ENCODE data around the gene SCAF4.

Gene SCAF4

DNA sequence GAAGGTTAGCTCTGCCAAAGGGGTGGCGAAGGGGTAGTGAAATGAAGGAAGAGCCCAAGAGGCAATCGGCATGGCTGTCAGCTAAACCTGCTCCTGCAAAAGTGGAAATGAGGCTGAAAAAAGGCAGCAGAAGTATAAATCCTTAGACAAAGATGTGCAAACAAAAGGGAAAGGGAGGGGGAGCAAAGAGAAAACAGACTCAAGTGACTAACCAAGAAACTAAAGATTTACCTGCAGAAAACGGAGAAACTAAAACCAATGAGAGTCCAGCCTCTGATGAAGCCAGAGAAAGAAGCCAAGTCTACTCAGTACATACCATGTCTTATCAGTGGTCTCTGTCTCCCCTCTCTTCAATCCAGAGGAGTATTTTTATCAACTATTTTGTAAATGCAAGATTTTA lies 25.4 kb downstream of the SCAF4 start:
- H3K4me1 Mint-ChIP-seq, result peaks cover 54% of the 10 kb centered on the region
- DNase-seq (no peak), ATAC-seq (no peak)
- H3K4me3 Mint-ChIP-seq, result no peak overlapping the region
- H3K27me3 Mint-ChIP-seq, result no peaks in the 10 kb centered on the region
- H3K9me3 Mint-ChIP-seq, result no peaks in the 10 kb centered on the region
- peak overlapping the region in 1 of 2 donors; percentile 13 for H3K27ac Mint-ChIP-seq

DNA sequence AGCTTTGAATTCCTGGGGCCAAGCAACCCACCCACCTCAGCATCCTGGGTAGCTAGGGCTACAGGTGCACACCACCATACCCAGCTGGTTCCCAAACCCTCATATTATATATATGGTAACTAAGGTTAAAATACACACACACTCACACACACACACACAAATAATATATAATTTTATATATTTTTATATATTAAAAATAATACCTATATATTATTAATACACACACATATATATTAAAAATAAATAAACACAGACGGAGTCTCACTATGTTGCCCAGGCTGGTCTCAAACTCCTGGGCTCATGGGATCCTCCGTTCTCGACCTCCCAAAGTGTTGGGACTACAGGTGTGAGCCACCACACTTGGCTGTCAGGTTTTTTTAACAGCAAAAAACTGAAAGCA lies 31.9 kb downstream of the SCAF4 start:
- H3K27me3 Mint-ChIP-seq, result no peaks in the 10 kb centered on the region
- ATAC-seq (no peak), DNase-seq (no peak)
- no peaks in the 10 kb centered on the region for H3K9me3 Mint-ChIP-seq
- H3K4me3 Mint-ChIP-seq, result no peak overlapping the region
- peaks cover 5% of the 10 kb centered on the region for H3K4me1 Mint-ChIP-seq
- no peak overlapping the region for H3K27ac Mint-ChIP-seq

DNA sequence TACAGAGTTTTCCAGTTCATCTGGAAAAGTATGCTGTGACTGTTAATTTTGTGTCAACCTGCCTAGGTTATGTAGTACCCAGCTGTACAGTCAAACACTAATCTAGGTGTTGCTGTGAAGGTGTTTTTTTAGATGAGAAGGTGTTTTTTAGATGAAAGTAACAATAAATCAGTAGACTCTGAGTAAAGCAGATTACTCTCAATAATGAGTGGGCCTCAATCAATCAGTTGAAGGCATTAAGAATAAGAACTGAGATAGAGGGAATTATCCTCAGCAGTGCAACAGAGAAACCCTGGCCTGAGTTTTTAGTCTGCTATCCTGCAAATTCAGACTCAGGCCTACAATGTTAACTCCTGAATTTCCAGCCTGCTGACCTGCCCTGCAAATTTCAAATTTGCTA lies 33.5 kb downstream of the SCAF4 start:
- no peaks in the 10 kb centered on the region for H3K9me3 Mint-ChIP-seq
- no peak for ATAC-seq
- DNase-seq, result no peak
- no peak overlapping the region for H3K4me3 Mint-ChIP-seq
- no peak overlapping the region for H3K27ac Mint-ChIP-seq
- no peaks in the 10 kb centered on the region for H3K27me3 Mint-ChIP-seq
- no peaks in the 10 kb centered on the region for H3K4me1 Mint-ChIP-seq

DNA sequence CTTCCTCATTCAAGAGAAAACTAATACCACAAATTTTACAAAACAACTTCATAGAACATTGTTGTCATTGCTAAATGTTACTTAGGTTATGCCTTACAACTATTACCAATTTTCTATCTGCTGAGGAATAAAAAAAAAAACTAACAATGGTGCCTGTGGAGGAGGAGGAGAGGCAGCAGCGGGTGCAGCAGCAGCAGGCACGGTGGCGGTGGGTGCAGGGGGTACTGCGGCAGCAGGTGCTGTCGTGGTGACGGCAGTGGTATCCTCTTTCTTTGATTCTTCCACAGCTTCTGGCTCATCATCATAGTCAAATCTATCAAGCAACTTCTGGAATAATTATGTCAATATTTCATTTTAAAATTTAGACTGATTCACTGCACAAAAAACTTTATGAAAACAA lies 35.5 kb downstream of the SCAF4 start:
- DNase-seq, result no peak
- Mint-ChIP-seq H3K4me1 (no peaks in the 10 kb centered on the region), H3K27ac (peak overlapping the region in 1 of 2 donors; percentile 57), H3K27me3 (no peaks in the 10 kb centered on the region), H3K9me3 (no peaks in the 10 kb centered on the region), H3K4me3 (no peak overlapping the region)
- no peak for ATAC-seq

DNA sequence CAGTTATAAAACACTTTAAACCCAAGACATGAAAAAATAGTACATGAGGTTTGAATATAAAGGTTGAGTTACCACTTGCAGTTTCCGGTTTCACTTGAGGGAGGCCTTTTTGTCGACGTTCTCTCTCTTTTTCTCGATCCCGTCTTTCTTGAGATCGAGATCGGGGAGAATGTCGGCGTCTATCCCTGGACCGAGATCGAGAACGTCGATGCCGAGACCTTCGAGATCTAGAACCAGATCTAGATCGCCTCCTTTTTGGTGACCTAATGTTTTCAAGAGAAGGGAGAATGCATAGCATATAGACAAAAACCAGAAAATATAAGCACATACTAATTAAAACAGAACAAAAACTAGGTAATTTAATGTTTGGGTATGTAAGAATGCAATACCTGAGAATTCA lies 38.7 kb downstream of the SCAF4 start:
- H3K27ac Mint-ChIP-seq, result peak overlapping the region in 1 of 2 donors; percentile 54
- H3K4me3 Mint-ChIP-seq, result no peak overlapping the region
- H3K9me3 Mint-ChIP-seq, result no peaks in the 10 kb centered on the region

DNA sequence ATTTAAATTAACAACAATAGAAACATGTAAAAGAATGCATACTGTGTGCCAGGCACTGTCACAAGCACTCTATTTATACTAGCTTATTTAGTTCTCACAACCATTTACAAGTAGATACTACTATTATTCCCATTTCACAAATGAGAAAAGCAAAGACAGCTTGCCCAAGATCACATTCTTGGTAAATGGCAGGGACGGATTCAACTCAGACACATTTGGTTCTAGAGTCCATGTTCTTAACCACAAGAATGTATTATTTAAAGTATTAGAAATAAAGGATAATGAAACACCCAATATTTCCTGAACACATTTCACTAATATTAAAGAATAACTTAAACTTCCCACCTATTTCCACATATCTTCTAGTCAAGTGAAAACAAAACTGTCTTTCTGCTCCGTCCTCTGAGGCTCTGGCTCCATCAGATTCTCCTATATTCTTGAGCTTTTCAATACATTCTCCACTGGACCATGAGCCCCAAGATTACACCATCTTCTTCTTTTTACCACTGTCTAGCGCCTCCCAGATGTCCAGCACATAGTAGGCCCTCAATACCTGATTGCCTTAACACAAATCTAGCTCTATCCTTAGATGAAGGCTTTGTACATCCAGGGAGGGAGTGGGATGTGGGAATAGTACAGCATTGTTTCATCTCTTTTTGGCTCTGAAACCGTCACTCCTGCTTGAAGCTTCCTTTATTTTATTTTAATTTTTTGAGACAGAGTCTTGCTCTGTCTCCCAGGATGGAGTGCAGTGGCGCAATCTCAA lies 43.1 kb downstream of the SCAF4 start:
- Mint-ChIP-seq H3K27ac (no peak overlapping the region), H3K9me3 (no peaks in the 10 kb centered on the region), H3K4me3 (no peak overlapping the region), H3K27me3 (no peaks in the 10 kb centered on the region), H3K4me1 (no peaks in the 10 kb centered on the region)
- no peak for ATAC-seq
- no peak for DNase-seq

More for the DNA sequence above, 38.7 kb downstream of the SCAF4 start:
- no peaks in the 10 kb centered on the region for H3K4me1 Mint-ChIP-seq
- no peak for ATAC-seq
- H3K27me3 Mint-ChIP-seq, result no peaks in the 10 kb centered on the region
- DNase-seq, result no peak

DNA sequence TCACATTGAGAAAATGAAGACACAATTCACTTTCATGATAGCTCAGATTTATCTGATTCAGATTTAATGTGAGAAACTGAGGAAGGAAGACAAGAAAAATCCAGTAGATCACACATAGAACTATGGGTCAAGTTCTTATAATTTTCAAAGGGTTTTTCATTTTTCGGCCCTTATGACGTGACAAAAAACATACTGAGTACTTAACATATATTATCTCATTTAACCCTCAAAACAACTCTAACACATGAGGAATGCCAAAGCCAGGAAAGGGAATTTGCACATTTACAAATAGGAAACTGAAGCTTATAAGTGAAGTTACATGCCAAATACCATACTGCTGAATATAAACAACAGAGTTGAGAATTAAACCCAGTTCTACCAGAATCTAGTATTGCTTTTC lies 44.8 kb downstream of the SCAF4 start:
- DNase-seq, result no peak
- Mint-ChIP-seq H3K4me3 (no peak overlapping the region), H3K9me3 (no peaks in the 10 kb centered on the region), H3K27me3 (no peaks in the 10 kb centered on the region), H3K27ac (no peak overlapping the region), H3K4me1 (no peaks in the 10 kb centered on the region)
- ATAC-seq, result no peak

DNA sequence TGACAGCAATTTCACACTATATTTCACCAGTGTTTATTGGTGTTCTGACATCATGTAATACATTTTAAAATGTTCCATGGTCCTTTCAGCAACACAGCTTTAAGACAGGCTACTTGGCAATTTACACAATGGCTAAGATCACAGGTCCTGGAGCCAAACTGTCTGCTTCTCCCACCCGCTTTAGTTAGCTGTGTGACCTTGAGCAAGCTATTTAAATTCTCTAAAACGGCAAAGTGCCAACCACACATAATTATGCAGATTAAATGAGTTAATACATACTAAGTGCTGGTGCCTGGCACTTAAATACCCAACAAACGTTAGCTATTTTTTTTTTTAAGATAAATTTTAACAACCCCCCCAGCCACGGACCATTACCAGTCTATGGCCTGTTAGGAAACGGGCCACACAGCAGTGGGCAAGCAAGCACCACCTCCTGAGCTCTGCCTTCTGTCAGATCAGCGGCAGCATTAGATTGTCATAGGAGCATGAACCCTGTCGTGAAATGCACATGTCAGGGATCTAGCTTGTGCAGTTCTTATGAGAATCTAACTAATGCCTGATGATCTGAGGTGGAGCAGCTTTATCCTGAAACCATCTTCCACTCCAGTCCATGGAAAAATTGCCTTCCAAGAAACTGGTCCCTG lies 45.5 kb downstream of the SCAF4 start:
- no peak for ATAC-seq
- no peaks in the 10 kb centered on the region for H3K9me3 Mint-ChIP-seq

DNA sequence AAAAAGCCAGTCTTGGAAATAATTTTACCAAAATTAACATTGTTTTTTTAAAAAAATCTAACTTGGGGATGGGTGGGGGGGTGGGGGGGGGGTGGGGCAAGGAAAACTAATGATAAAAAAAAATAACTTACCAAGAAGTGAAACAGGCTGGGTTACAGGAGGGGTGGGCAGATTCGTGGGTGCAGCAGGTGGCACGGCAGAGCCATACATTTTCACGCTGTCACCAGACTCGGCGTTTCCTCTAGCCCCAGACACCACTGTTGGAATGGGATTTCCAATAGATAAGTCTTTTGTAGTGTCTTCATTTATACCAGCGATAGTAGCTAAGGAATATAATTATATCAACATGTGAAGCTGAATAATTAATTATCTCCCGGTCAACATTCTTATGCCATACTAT lies 47.0 kb downstream of the SCAF4 start:
- H3K4me3 Mint-ChIP-seq, result no peak overlapping the region
- no peak for DNase-seq
- no peaks in the 10 kb centered on the region for H3K9me3 Mint-ChIP-seq
- no peaks in the 10 kb centered on the region for H3K27me3 Mint-ChIP-seq
- ATAC-seq, result no peak
- no peak overlapping the region for H3K27ac Mint-ChIP-seq
- H3K4me1 Mint-ChIP-seq, result no peaks in the 10 kb centered on the region

More for the DNA sequence above, 45.5 kb downstream of the SCAF4 start:
- Mint-ChIP-seq H3K4me1 (no peaks in the 10 kb centered on the region), H3K4me3 (no peak overlapping the region), H3K27me3 (no peaks in the 10 kb centered on the region), H3K27ac (no peak overlapping the region)
- no peak for DNase-seq

DNA sequence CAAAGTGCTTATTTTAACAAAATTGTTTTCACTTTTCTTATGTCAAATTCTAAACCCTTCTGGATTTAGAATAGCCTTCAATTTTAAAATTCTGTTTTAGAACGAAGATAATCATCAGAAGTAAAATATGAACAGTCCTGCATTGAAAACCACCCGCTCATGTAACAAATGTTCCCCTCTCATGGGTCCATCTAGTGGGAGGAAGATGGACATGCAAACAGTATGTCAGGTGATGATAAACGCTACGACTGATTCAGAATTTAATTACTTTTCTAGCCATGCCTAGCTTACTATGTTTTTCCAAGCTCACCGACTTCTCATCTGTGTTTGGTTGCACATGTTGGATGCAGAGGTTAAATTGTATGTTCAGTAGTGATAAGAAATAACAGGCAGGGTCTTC lies 48.9 kb downstream of the SCAF4 start:
- DNase-seq (no peak), ATAC-seq (no peak)
- Mint-ChIP-seq H3K27me3 (no peaks in the 10 kb centered on the region), H3K27ac (no peak overlapping the region), H3K9me3 (no peaks in the 10 kb centered on the region), H3K4me1 (no peaks in the 10 kb centered on the region), H3K4me3 (no peak overlapping the region)

DNA sequence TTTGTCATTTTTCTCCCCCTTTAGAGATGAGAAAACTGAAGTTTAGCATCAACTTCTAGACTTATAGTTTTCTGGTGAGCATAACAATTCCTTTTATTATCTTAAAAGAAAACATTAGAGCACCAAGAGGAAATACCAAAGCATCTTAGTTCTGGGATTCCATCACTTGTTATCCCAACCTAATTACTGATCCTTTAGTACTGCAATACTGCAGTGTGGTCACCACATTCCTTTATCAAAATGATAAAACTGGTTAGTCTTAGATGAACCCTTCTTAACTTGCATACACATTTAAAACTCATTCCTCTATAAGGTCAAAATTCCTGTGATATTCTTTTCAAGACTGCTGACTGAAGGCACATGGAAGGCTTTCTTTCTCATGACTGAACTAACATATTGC lies 49.3 kb downstream of the SCAF4 start:
- DNase-seq (no peak), ATAC-seq (no peak)
- H3K27me3 Mint-ChIP-seq, result no peaks in the 10 kb centered on the region
- no peak overlapping the region for H3K27ac Mint-ChIP-seq
- no peak overlapping the region for H3K4me3 Mint-ChIP-seq
- H3K4me1 Mint-ChIP-seq, result no peaks in the 10 kb centered on the region
- no peaks in the 10 kb centered on the region for H3K9me3 Mint-ChIP-seq

DNA sequence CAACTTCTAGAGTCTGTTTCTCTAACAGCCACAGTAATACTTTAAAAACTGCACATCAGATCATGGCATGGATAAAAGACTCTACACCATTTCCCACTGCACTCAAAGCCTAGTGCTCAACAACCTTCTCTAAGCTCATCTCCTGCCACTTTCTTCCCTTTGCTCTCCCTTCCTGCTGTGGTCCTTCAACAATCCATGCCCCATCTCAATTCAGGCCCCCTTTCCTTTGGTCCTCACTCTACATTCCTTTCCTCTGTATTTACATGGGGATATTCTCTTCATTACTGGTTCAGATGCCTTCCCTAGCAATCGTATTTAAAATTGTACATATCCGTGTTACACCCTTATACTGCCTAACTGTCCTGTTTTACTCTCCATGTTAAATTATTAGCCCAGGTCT lies 53.4 kb downstream of the SCAF4 start:
- no peak overlapping the region for H3K27ac Mint-ChIP-seq
- H3K27me3 Mint-ChIP-seq, result no peaks in the 10 kb centered on the region
- H3K4me3 Mint-ChIP-seq, result no peak overlapping the region
- H3K9me3 Mint-ChIP-seq, result no peaks in the 10 kb centered on the region
- no peaks in the 10 kb centered on the region for H3K4me1 Mint-ChIP-seq
- ATAC-seq, result no peak
- no peak for DNase-seq

DNA sequence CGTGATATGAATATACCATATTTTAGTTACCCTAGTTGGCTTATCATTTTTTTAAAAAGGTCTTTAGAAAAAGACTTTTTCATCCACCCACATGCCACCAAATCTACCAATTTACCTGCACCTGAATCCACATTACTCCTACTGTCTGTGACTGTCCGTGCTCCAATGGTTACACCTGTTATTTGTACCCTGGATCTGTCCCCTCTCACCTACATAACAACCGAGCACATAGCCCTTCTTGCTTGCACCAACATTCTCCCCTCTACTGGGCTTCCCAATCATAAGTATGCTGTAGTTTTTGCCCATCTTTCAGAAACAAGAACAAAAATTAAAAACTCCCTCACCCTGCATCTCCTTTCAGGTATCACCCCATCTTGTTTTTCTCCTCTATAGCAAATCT lies 54.9 kb downstream of the SCAF4 start:
- ATAC-seq (no peak), DNase-seq (no peak)
- no peak overlapping the region for H3K27ac Mint-ChIP-seq
- H3K9me3 Mint-ChIP-seq, result no peaks in the 10 kb centered on the region
- no peaks in the 10 kb centered on the region for H3K27me3 Mint-ChIP-seq
- no peak overlapping the region for H3K4me3 Mint-ChIP-seq
- H3K4me1 Mint-ChIP-seq, result no peaks in the 10 kb centered on the region

DNA sequence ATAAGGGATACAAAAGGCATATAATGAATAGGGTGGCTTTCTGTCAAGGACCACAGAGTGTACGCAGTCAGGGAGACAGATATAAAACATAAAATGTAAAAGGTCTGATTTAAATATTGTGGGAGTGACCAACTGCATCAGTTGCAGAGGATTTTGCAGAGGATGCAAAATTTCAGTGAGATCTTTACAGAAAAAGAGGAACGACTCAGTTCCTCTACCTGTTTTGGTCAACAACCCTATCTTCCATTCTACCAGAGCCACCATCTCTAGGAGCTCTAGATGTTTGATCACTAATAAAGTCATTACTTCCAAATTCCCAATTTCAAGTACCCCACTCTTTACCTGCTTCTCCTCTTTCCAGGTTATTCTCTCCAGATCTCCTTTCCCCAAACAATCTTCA lies 56.0 kb downstream of the SCAF4 start:
- H3K4me1 Mint-ChIP-seq, result peaks cover 5% of the 10 kb centered on the region
- no peaks in the 10 kb centered on the region for H3K9me3 Mint-ChIP-seq
- no peak for DNase-seq
- H3K27ac Mint-ChIP-seq, result no peak overlapping the region
- no peak overlapping the region for H3K4me3 Mint-ChIP-seq
- ATAC-seq, result no peak
- H3K27me3 Mint-ChIP-seq, result no peaks in the 10 kb centered on the region

DNA sequence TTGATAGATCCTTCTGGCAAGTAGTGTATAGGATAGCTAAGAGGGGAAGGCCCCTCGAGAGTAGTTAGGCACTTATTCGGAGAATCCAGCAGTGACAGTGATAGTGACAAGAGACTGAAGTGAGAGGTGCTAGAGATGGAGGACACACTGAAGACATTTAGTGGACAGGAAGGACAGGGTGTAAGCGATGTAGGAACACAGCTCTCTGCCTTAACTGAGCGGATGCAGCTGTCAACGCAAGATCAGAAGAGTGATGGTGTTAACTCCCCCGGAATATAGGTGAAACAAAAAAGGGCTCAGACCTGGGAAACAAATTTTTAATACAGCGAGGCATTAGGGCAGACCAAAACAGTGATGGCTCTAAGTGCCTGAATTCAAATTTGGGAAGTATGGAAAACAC lies 56.6 kb downstream of the SCAF4 start:
- no peaks in the 10 kb centered on the region for H3K27me3 Mint-ChIP-seq
- no peak for DNase-seq
- peaks cover 10% of the 10 kb centered on the region for H3K4me1 Mint-ChIP-seq
- no peak overlapping the region for H3K27ac Mint-ChIP-seq
- no peak for ATAC-seq
- H3K9me3 Mint-ChIP-seq, result no peaks in the 10 kb centered on the region
- H3K4me3 Mint-ChIP-seq, result no peak overlapping the region

DNA sequence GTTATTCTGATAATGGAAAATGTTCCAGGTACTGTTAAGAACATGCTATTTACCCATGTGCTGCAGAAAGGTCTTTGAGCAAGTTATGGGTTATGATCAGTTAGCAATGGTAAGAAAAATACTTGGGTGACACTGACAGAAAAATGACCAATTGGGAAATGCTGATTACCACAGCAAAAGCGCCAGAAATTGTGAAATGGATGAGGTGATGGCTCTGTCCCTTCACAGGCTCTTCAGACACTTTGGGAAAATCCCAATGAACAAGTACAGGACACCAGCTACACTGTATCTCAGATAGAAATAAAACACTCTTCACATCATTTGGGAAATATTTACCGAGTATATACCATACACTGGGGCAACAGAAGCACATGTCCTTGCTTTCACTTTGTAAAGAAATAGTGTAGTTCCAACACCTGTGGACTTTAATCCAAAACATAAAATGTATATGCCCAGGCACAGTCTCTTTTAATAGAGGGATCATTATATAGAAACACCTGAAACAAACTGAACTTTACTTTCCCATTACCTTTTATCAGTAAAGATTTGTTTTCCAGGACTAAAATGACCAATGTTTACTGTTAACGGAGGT lies 58.5 kb downstream of the SCAF4 start:
- no peaks in the 10 kb centered on the region for H3K9me3 Mint-ChIP-seq
- no peak overlapping the region for H3K4me3 Mint-ChIP-seq
- H3K27me3 Mint-ChIP-seq, result no peaks in the 10 kb centered on the region
- ATAC-seq (no peak), DNase-seq (no peak)
- H3K4me1 Mint-ChIP-seq, result peaks cover 24% of the 10 kb centered on the region
- H3K27ac Mint-ChIP-seq, result no peak overlapping the region
